HEK293T (cell line): ENCODE results near the gene HES3.

Experiments
- CTCF ChIA-PET: fragments of 350-600 bp; formaldehyde crosslinking; extraction: SDS; loops from one replicate; lab custom pipeline; 2021; ENCODE audit warnings: antibody characterized with exemption, inconsistent platforms; lab: Yijun Ruan, JAX
- POLR2A ChIA-PET: fragments of 350-600 bp; formaldehyde crosslinking; extraction: SDS; loops from one replicate; lab custom pipeline; 2020; ENCODE audit warnings: antibody characterized with exemption, inconsistent platforms; lab: Yijun Ruan, JAX
- DNase-seq: peaks from one replicate; pipeline ENCODE4 v3.0.0; 2012; ENCODE audit warnings: mixed read lengths; ENCODE audit errors: extremely low spot score
- ARNT ChIP-seq: fragments of 450-650 bp; IDR thresholded peaks from 2 replicates; pipeline ENCODE4 v1.6.1; 2017; ENCODE audit warnings: mild to moderate bottlenecking
- BHLHE40 ChIP-seq: fragments of 450-650 bp; IDR thresholded peaks from 2 replicates; pipeline ENCODE4 v1.6.1; 2016; ENCODE audit warnings: mild to moderate bottlenecking, moderate library complexity, borderline replicate concordance
- CTBP1 ChIP-seq: fragments of 450-650 bp; IDR thresholded peaks from 2 replicates; pipeline ENCODE4 v1.6.1; 2016; ENCODE audit warnings: borderline replicate concordance
- ELF4 ChIP-seq: fragments of 450-650 bp; IDR thresholded peaks from 2 replicates; pipeline ENCODE4 v1.6.1; 2017; ENCODE audit warnings: antibody characterized with exemption
- FOXA1 ChIP-seq: fragments of 450-650 bp; IDR thresholded peaks from 2 replicates; pipeline ENCODE4 v1.6.1; 2016; ENCODE audit warnings: mild to moderate bottlenecking
- FOXK2 ChIP-seq: fragments of 450-650 bp; IDR thresholded peaks from 2 replicates; pipeline ENCODE4 v1.6.1; 2016; ENCODE audit warnings: mild to moderate bottlenecking
- FOXM1 ChIP-seq: fragments of 450-650 bp; IDR thresholded peaks from 2 replicates; pipeline ENCODE4 v1.6.1; 2017; ENCODE audit warnings: mild to moderate bottlenecking, borderline replicate concordance
- HDGF ChIP-seq: fragments of 450-650 bp; IDR thresholded peaks from 2 replicates; pipeline ENCODE4 v1.6.1; 2017; ENCODE audit warnings: antibody characterized with exemption, borderline replicate concordance
- L3MBTL2 ChIP-seq: fragments of 450-650 bp; conservative IDR thresholded peaks from 2 replicates; pipeline ENCODE4 v1.6.1; 2016; ENCODE audit warnings: mild to moderate bottlenecking
- LEF1 ChIP-seq: fragments of 450-650 bp; IDR thresholded peaks from 2 replicates; pipeline ENCODE4 v1.6.1; 2017; ENCODE audit warnings: mild to moderate bottlenecking, borderline replicate concordance
- NFRKB ChIP-seq: fragments of 450-650 bp; IDR thresholded peaks from 2 replicates; pipeline ENCODE4 v1.6.1; 2016; ENCODE audit warnings: mild to moderate bottlenecking, moderate library complexity
- SP1 ChIP-seq: fragments of 450-650 bp; IDR thresholded peaks from 2 replicates; pipeline ENCODE4 v1.6.1; 2017
- SUZ12 ChIP-seq: fragments of 450-650 bp; IDR thresholded peaks from 2 replicates; pipeline ENCODE4 v1.6.1; 2016; ENCODE audit warnings: mild to moderate bottlenecking
- TARDBP ChIP-seq: fragments of 450-650 bp; IDR thresholded peaks from 2 replicates; pipeline ENCODE4 v1.6.1; 2016
- ZNF384 ChIP-seq: fragments of 450-650 bp; IDR thresholded peaks from 2 replicates; pipeline ENCODE4 v1.6.1; 2016
- TF ChIP-seq, protein P1 (sequence below): fragments of 450-650 bp; IDR thresholded peaks from 2 replicates; pipeline ENCODE4 v1.6.1; 2016

HES3 gene

DNA sequence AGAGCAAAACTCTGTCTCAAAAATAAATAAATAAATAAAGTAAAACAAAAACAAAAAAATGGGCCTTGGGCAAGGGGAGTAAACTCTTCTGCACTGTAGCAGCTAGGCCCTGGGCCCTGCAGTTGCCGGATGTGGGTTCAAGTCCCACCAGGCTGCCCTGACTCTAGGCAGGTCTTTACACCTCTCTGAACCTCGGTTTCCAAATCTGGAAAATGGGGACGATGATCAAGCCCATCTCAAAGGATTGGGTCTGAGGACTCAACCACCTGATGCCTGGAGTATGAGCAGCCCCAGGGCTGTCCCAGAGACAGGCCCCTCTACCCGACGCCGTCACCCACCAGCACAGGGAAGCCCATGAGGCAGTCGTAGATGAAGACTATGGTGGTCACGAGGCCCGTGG lies 9.4 kb downstream of the HES3 start:
- POLR2A ChIA-PET: interaction anchor here (0.6 kb wide), 1 partner anchor 91 kb away, joined by 3 read pairs; no protein-coding TSS in a partner anchor
- no peak for TF ChIP-seq ELF4
- TF ChIP-seq NFRKB: no peak
- no peak for TF ChIP-seq SP1
- TF ChIP-seq CTBP1: no peak
- TF ChIP-seq TARDBP: no peak
- TF ChIP-seq L3MBTL2: no peak
- no peak for TF ChIP-seq SUZ12
- TF ChIP-seq ZNF384: no peak
- TF ChIP-seq, protein P1, sequence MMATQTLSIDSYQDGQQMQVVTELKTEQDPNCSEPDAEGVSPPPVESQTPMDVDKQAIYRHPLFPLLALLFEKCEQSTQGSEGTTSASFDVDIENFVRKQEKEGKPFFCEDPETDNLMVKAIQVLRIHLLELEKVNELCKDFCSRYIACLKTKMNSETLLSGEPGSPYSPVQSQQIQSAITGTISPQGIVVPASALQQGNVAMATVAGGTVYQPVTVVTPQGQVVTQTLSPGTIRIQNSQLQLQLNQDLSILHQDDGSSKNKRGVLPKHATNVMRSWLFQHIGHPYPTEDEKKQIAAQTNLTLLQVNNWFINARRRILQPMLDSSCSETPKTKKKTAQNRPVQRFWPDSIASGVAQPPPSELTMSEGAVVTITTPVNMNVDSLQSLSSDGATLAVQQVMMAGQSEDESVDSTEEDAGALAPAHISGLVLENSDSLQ: no peak
- TF ChIP-seq LEF1: no peak
- TF ChIP-seq FOXM1: no peak
- TF ChIP-seq ARNT: no peak
- no peak for TF ChIP-seq BHLHE40
- no peak for TF ChIP-seq HDGF
- no peak for TF ChIP-seq FOXA1
- no peak for TF ChIP-seq FOXK2
- CTCF ChIA-PET: interaction anchor here (0.7 to 1.0 kb wide), 2 partner anchors 15 to 174 kb away, joined by 6 to 7 read pairs; no protein-coding TSS in a partner anchor
- DNase-seq: no peak

DNA sequence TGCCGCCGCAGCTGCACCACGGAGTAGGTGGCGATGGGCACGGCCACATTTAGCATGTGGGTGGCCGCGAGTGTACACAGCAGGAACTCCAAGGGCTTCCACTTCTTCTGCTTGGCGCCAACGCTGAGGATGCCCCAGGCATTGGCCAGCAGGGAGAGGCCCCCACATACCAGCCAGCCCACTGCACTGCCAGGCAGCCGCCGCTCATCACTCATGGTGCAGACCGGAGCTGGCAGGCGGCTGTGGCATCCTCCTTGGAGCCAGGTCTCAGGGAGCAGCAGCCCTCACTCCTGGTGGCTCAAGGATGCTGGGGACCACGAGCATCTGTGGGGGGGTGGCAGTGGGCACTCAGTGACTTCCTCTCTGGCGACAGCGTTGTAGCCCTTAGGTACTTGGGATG lies 10.7 kb downstream of the HES3 start:
- no peak for DNase-seq
- POLR2A ChIA-PET: no interaction called here
- TF ChIP-seq ARNT: no peak
- no peak for TF ChIP-seq ZNF384
- TF ChIP-seq CTBP1: no peak
- TF ChIP-seq L3MBTL2: no peak
- TF ChIP-seq FOXA1: no peak
- no peak for TF ChIP-seq LEF1
- TF ChIP-seq TARDBP: no peak
- no peak for TF ChIP-seq SP1
- TF ChIP-seq HDGF: no peak
- TF ChIP-seq SUZ12: no peak
- TF ChIP-seq NFRKB: no peak
- no peak for TF ChIP-seq FOXK2
- CTCF ChIA-PET: no interaction called here

DNA sequence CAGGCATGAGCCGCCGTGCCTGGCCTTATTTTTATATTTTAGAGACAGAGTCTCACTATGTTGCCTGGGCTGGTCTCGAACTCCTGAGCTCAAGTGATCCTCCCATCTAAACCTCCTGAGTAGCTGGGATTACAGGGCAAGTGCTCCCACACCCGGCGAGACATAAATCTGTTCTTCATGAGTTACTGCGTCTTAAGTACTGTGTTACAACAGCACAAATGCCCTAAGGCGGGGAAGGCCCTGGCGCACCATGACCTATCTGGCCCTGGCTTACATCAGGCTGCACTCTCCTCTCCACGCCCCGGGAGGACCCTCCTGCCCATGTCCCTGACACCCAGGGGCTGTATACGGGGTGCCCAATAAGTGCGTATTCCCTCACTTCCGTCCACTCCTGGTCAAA lies 12.7 kb downstream of the HES3 start:
- CTCF ChIA-PET: interaction anchor here (0.6 to 0.8 kb wide), 2 partner anchors 9 to 88 kb away, joined by 3 read pairs; no protein-coding TSS in a partner anchor
- TF ChIP-seq ZNF384: no peak
- TF ChIP-seq HDGF: no peak
- TF ChIP-seq SP1: no peak
- no peak for TF ChIP-seq SUZ12
- no peak for TF ChIP-seq FOXK2
- TF ChIP-seq, protein P1: peak; percentile 74
- POLR2A ChIA-PET: no interaction called here
- no peak for DNase-seq

DNA sequence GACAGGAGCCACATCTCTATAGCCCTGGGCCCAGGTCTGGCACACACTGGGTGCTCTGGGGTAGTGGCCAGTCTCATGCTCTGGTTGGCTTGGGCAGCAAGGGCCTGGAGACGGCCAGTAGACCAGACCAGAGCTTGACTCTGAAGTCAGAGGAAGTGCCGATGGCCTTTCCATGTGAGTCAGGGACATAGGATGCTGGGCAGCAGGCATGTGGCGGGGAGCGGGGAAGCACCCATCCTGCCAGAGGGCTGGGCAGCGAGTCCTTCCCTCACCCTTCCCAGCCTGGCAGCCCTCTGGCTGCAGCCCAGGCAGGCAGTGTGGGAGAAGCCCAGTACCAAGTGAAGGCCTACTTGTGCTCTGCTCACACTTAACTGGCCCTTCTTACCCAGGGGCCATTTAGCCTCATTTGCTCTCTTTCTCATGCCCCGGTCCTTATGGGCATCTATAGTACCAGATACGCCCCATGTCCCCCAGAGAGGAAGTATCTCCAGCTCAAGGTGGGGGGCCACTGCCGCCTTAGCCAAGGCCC lies 13.6 kb downstream of the HES3 start:
- no peak for DNase-seq
- POLR2A ChIA-PET: no interaction called here
- CTCF ChIA-PET: no interaction called here
- TF ChIP-seq TARDBP (no peak), ELF4 (no peak), NFRKB (no peak), FOXA1 (no peak), ZNF384 (no peak), L3MBTL2 (no peak), CTBP1 (no peak), FOXK2 (no peak), ARNT (no peak), LEF1 (no peak), FOXM1 (no peak), HDGF (no peak), SP1 (no peak), SUZ12 (no peak), BHLHE40 (no peak)
- TF ChIP-seq, protein P1: no peak

DNA sequence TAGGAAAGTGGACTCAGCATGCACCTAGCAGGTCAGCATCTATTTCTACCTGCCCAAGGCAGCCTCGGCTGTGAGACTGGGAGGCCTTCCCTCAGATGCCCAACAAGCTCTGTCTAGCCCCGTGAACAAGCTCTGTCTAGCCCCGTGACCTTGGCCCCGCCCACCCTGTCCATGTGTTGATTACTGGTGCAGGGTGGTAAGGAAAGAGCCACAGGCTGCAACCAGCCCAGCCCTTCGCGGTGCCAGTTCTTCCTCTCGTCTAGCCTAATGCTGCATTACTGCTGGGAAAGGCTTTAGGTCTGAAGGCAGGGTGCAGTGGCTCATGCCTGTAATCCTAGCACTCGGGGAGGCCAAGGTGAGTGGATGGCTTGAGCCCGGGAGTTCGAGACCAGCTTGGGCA lies 14.7 kb downstream of the HES3 start:
- no peak for DNase-seq
- ChIA-PET CTCF (no interaction called here), POLR2A (no interaction called here)
- no peak for TF ChIP-seq SUZ12
- no peak for TF ChIP-seq FOXM1
- no peak for TF ChIP-seq CTBP1
- TF ChIP-seq ARNT: no peak
- no peak for TF ChIP-seq HDGF
- no peak for TF ChIP-seq ZNF384
- no peak for TF ChIP-seq NFRKB
- TF ChIP-seq LEF1: no peak
- TF ChIP-seq TARDBP: no peak
- no peak for TF ChIP-seq L3MBTL2
- TF ChIP-seq FOXA1: no peak
- no peak for TF ChIP-seq ELF4
- TF ChIP-seq, protein P1: no peak
- no peak for TF ChIP-seq SP1
- TF ChIP-seq FOXK2: no peak
- TF ChIP-seq BHLHE40: no peak
